Aortic smooth muscle cell (primary cell): ENCODE data around the gene NPBWR2. TPM values are rescaled to one million over a fixed set of nuclear protein-coding genes. Genes with fewer than 3 reads are reported as not detected.

Source experiments
- total RNA-seq: library from RNA; depleted of rRNA; stranded (reverse); fragments of >200 nt; gene quantifications from 2 replicates; pipeline ENCODE4 v1.2.3, GENCODE V29; 2014

The NPBWR2 gene
- not detected in 2 replicates for total RNA-seq

DNA sequence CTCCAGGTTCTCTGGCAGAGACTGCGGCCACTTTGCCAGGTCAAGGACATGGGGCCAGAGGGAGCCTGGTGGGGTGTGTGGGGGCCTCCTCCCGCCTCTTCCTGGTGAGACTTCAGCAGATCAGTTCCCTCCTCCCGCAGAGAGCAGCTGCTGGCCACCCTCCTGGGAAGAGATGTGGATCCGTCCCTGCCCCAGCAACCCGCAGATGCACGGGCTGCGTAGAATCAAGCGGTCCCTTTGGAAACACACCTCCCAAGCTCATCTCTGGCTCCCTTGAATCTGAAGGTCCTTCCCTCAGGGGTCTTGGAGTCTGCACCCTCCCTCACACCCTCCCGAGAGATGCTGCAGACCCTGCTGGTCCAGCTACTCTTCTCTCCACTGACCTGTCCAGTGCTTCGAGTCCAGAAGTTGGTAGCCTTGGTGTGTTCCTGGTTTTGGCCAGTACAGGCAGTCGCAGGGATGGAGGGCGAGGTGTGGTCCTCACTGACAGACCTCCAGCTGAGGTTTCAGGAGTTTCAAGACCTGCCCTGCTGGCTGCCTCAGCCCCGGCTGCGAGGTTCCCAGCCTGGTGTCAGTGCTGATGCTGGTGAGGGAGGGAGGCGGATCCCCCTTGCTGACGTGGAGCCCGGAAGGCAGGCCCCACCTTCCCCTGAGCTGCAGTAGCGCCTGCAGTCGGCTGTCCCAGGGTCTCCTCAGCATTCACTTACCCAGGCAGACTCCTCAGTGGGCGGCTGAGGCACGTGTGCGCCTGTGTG is at the start of gene NPBWR2:
Gene NPBWR2 (minus strand): TSS at position 585 of the 755 bp plus-strand sequence. CDS start 734 bp downstream, outside the sequence.

GRCh38 chr20:64083804-64084684 is 23.3 kb downstream of the NPBWR2 start, which contains the start of gene LKAAEAR1:
Gene LKAAEAR1 (minus strand): TSS chr20:64084398. CDS start chr20:64084219, 179 bp downstream.

GRCh38 chr20:64080013-64080812 is 27.2 kb downstream of the NPBWR2 start, which contains the start of gene OPRL1:
Gene OPRL1 (plus strand): TSS chr20:64080082. CDS start chr20:64092721, 12,639 bp downstream.

DNA sequence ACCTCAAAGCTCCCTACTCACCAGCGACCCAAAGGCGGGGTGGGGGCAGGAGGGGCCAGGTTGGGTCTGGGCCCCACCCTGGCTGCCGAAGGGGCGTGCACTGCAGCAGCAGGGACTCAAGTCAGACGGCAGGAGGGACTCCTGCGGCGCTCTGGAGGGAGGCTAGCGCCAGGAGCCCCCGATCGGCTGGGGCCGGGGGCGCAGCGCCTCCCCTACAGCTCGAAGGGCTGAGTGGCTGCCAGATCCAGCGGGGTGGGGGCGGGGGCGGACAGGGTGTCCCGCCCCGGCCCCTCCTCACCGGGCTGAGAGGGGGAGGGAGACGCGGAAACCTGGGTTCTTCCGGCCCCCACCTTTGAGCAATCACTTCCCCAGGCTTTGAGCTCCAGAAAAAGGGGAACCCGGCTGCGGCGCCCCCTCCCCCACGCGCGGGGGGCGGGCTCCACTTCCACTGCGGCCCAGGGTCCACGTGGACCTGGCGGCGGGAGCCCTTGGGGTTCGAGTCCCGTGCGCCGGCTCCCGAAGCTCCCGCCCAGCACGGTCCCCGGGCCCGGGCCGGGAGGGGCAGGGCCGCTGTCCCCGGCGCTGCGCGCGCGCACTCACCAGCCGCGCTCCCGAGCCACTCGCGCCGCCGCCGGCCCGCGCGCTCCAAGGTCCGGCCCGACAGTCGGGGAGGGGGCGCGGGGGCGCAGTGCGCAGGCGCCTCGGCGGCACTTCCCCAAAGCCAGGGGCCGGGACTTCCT is 27.9 kb downstream of the NPBWR2 start, which contains the start of gene RGS19:
Gene RGS19 (minus strand): TSS at position 246 of the 740 bp plus-strand sequence. CDS start 2,632 bp downstream, outside the sequence.

GRCh38 chr20:64062596-64063388 is 44.6 kb downstream of the NPBWR2 start, which contains the start of gene TCEA2:
Gene TCEA2 (plus strand): TSS chr20:64063198. CDS start chr20:64063313, 115 bp downstream.

Other genes starting within 250 kb of the NPBWR2 start
- not detected in 2 replicates for gene ABHD16B, start 246.1 kb downstream of the NPBWR2 start, total RNA-seq
- 139 and 147 TPM in 2 replicates for gene TPD52L2, start 242.3 kb downstream of the NPBWR2 start, total RNA-seq
- 61.3 and 81.0 TPM in 2 replicates for gene DNAJC5, start 212.4 kb downstream of the NPBWR2 start, total RNA-seq
- 15.7 and 19.2 TPM in 2 replicates for gene UCKL1, start 151.1 kb downstream of the NPBWR2 start, total RNA-seq
- gene ZNF512B, start 137.6 kb downstream of the NPBWR2 start, total RNA-seq: 7.0 and 7.2 TPM in 2 replicates
- 1.2 and 1.4 TPM in 2 replicates for gene SAMD10, start 127.9 kb downstream of the NPBWR2 start, total RNA-seq
- gene PRPF6, start 126.4 kb downstream of the NPBWR2 start, total RNA-seq: 80.3 and 82.0 TPM in 2 replicates
- 0.75 and 1.1 TPM in 2 replicates for gene C20orf204, start 71.4 kb downstream of the NPBWR2 start, total RNA-seq
- gene SOX18, start 57.9 kb downstream of the NPBWR2 start, total RNA-seq: 0.56 and 0.66 TPM in 2 replicates
- gene TCEA2, start 44.4 kb downstream of the NPBWR2 start, total RNA-seq: 28.1 and 29.8 TPM in 2 replicates
- 5.7 and 8.0 TPM in 2 replicates for gene RGS19, start 28.0 kb downstream of the NPBWR2 start, total RNA-seq
- 0.40 and 1.4 TPM in 2 replicates for gene OPRL1, start 27.5 kb downstream of the NPBWR2 start, total RNA-seq
- gene LKAAEAR1, start 23.2 kb downstream of the NPBWR2 start, total RNA-seq: not detected in 2 replicates
- gene MYT1, start 56.9 kb upstream of the NPBWR2 start, total RNA-seq: not detected in 2 replicates
- 37.7 and 53.3 TPM in 2 replicates for gene PCMTD2, start 148.2 kb upstream of the NPBWR2 start, total RNA-seq